Measurements from ENCODE around the gene NOL7. TPM values are rescaled to one million over a fixed set of nuclear protein-coding genes. Genes with fewer than 3 reads are reported as not detected.

The NOL7 gene
- total RNA-seq, 1 donor from 2014 or later = 48.7 TPM

DNA sequence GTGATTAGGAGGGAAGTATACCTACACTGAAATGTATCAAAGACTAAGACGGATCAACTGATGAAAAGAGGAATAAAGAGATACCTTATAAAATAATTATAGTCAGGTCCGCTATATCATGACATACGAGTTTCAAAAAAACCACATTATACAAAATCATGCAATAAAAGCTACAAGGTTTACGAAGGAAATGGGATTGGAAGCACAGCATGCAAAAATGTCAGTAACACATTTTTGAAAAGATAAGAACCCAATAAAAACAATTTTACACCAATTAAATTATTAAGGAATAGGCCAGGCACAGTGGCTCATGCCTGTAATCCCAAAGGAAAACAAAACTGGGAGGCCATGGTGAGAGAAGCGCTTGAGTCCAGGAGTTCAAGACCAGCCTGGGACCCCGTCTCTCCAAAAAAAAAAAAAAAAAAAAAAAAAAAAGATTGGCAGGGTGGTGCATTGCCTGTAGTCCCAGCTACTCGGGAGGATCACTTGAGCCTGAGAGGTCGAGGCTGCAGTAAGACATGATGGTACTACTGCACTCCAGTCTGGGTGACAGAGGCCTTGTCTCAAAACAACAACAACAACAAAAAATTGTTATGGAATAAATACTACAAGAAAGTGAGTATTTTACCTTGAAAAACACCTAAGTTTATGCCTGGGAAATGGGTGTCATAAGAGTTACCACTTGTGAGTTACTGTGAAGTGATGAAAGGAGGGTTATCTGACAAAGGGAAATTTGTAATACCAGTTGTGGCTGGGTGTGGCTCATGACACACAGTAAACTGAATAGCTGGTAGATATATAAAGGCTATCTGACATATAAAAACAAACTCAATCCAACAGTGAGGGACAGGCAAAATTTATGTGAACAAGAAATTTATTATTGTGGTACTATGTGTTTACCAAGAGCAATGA lies 51.3 kb downstream of the NOL7 start:
- no peak for DNase-seq (ENCODE audit: extremely low spot score, unreplicated experiment)
- no peak overlapping the region for H3K27ac Mint-ChIP-seq (ENCODE audit: unreplicated experiment)

DNA sequence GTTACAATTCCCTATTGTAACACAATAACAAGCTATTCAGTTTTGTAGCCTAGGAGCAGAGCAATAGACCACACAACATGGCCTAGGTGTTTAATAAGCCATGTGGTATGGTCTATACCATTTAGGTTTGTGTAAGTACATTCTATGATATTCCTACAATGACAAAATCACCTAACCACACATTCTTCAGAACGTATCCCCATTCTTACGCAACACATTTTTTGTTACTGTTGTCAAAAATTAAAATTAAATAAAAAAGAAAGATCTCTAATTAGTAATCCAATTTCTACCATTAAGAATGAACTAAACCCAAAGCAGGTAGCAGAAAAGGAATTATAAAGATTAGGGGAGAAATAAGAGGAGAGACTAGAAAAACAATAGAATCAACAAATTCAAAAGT lies 52.5 kb downstream of the NOL7 start:
- Mint-ChIP-seq H3K27me3 (ENCODE audit: unreplicated experiment) (no peaks in the 10 kb centered on the region), H3K36me3 (ENCODE audit: unreplicated experiment) (peaks cover 8% of the 10 kb centered on the region), H3K9me3 (ENCODE audit: unreplicated experiment) (no peaks in the 10 kb centered on the region), H3K4me1 (ENCODE audit: unreplicated experiment) (peaks cover 44% of the 10 kb centered on the region), H3K27ac (ENCODE audit: unreplicated experiment) (no peak overlapping the region), H3K4me3 (ENCODE audit: unreplicated experiment) (no peak overlapping the region)
- TF ChIP-seq, protein P1, sequence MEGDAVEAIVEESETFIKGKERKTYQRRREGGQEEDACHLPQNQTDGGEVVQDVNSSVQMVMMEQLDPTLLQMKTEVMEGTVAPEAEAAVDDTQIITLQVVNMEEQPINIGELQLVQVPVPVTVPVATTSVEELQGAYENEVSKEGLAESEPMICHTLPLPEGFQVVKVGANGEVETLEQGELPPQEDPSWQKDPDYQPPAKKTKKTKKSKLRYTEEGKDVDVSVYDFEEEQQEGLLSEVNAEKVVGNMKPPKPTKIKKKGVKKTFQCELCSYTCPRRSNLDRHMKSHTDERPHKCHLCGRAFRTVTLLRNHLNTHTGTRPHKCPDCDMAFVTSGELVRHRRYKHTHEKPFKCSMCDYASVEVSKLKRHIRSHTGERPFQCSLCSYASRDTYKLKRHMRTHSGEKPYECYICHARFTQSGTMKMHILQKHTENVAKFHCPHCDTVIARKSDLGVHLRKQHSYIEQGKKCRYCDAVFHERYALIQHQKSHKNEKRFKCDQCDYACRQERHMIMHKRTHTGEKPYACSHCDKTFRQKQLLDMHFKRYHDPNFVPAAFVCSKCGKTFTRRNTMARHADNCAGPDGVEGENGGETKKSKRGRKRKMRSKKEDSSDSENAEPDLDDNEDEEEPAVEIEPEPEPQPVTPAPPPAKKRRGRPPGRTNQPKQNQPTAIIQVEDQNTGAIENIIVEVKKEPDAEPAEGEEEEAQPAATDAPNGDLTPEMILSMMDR (IDR thresholded peaks at IDR 0.05) = no peak
- DNase-seq (ENCODE audit: extremely low spot score, unreplicated experiment) = no peak

More for the DNA sequence above, 51.3 kb downstream of the NOL7 start:
- H3K4me1 Mint-ChIP-seq (ENCODE audit: unreplicated experiment) = peaks cover 39% of the 10 kb centered on the region
- H3K9me3 Mint-ChIP-seq (ENCODE audit: unreplicated experiment) = no peaks in the 10 kb centered on the region
- H3K36me3 Mint-ChIP-seq (ENCODE audit: unreplicated experiment) = peaks cover 9% of the 10 kb centered on the region
- TF ChIP-seq, protein P1 (IDR thresholded peaks at IDR 0.05) = no peak
- H3K4me3 Mint-ChIP-seq (ENCODE audit: unreplicated experiment) = no peak overlapping the region
- H3K27me3 Mint-ChIP-seq (ENCODE audit: unreplicated experiment) = no peaks in the 10 kb centered on the region

DNA sequence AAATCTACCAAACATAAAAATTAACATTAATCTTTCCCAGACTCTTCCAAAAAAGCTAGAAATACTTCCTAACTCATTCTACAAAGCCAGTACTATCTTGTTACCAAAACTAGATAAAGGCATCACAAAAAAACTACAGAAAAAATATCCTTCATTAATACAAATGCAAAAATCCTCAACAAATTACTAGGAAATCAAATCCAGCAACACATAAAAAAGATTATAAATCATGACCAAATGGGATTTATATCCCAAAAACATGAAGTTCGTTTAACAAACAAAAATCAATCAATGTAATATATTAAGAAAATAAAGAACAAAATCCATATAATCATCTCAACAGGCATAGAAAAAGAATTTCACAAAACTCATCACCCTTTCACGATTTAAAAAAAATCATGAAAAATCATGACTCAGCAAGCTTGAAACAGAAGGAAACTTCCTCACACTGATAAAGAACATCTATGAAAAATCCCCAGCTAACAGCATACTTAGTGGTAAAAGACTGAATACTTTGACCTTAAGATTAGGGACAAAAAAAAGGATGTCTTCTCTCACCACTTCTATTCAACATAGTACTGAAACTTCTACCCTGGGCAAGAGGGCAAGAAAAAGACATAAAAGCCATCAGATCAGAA lies 53.3 kb downstream of the NOL7 start:
- peaks cover 46% of the 10 kb centered on the region for H3K4me1 Mint-ChIP-seq (ENCODE audit: unreplicated experiment)
- DNase-seq (ENCODE audit: extremely low spot score, unreplicated experiment) = no peak
- no peak overlapping the region for H3K27ac Mint-ChIP-seq (ENCODE audit: unreplicated experiment)
- no peaks in the 10 kb centered on the region for H3K9me3 Mint-ChIP-seq (ENCODE audit: unreplicated experiment)
- peaks cover 7% of the 10 kb centered on the region for H3K36me3 Mint-ChIP-seq (ENCODE audit: unreplicated experiment)
- no peak overlapping the region for H3K4me3 Mint-ChIP-seq (ENCODE audit: unreplicated experiment)
- no peaks in the 10 kb centered on the region for H3K27me3 Mint-ChIP-seq (ENCODE audit: unreplicated experiment)
- TF ChIP-seq, protein P1 (IDR thresholded peaks at IDR 0.05) = no peak

DNA sequence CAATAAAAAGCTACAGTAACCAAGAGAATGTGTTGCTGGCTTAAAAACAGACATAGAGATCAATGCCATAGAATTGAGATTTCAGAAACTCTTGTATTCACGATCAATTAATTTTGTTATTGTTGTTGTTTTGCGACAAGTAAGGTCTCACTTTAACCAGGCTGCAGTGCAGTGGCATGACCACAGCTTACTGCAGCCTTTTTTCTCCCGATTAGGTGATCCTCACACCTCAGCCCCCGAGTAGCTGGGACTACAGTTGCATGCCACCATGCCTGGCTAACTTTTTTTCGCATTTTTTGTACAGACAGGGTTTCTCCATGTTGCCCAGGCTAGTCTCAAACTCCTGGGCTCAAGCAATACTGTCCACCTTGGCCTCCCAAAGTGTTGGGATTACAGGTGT lies 54.3 kb downstream of the NOL7 start:
- H3K4me3 Mint-ChIP-seq (ENCODE audit: unreplicated experiment) = no peak overlapping the region
- no peaks in the 10 kb centered on the region for H3K9me3 Mint-ChIP-seq (ENCODE audit: unreplicated experiment)
- TF ChIP-seq, protein P1 (IDR thresholded peaks at IDR 0.05) = no peak
- no peaks in the 10 kb centered on the region for H3K27me3 Mint-ChIP-seq (ENCODE audit: unreplicated experiment)
- DNase-seq (ENCODE audit: extremely low spot score, unreplicated experiment) = no peak
- peaks cover 51% of the 10 kb centered on the region for H3K4me1 Mint-ChIP-seq (ENCODE audit: unreplicated experiment)
- H3K36me3 Mint-ChIP-seq (ENCODE audit: unreplicated experiment) = peaks cover 7% of the 10 kb centered on the region
- no peak overlapping the region for H3K27ac Mint-ChIP-seq (ENCODE audit: unreplicated experiment)

Other genes with a start within 250 kb of the NOL7 start
- 0.65 and 0.89 TPM in 2 replicates for gene GFOD1, start 127.7 kb upstream of the NOL7 start, total RNA-seq
- gene SIRT5, start 40.7 kb upstream of the NOL7 start, total RNA-seq = 9.1 and 9.9 TPM in 2 replicates
- gene RANBP9, start 96.5 kb downstream of the NOL7 start, total RNA-seq = 53.6 and 55.4 TPM in 2 replicates
- gene MCUR1, start 199.2 kb downstream of the NOL7 start, total RNA-seq = 23.4 and 24.8 TPM in 2 replicates